HT1080 (cell line): ENCODE results near the gene NEURL1B. TPM values are rescaled to one million over a fixed set of nuclear protein-coding genes. Genes with fewer than 3 reads are reported as not detected.

ENCODE experiments used
- DNase-seq: peaks from one replicate; pipeline ENCODE4 v3.0.0-alpha.2; 2015; ENCODE audit warnings: low read depth
- small RNA-seq: library from RNA; depleted of rRNA; stranded (forward); fragments of <200 nt; gene quantifications from one replicate; pipeline ENCODE3, GENCODE V24; 2014
- total RNA-seq: library from RNA; depleted of rRNA; stranded (reverse); fragments of >200 nt; shearing (Covaris generic); gene quantifications from 2 replicates; pipeline ENCODE4 v1.2.3, GENCODE V29; 2014; rRNA removed

The NEURL1B gene
- total RNA-seq, 1 experiment from 2014 or later = 0.55 TPM

- DNase-seq = no peak
Observed at GRCh38 chr5:172730222-172730621, 89.2 kb downstream of the NEURL1B start.

GRCh38 chr5:172730981-172731679, 90.1 kb downstream of the NEURL1B start:
- peak; percentile 53 for DNase-seq

- DNase-seq = no peak
Observed at GRCh38 chr5:172731680-172732074, 90.6 kb downstream of the NEURL1B start.

- no peak for DNase-seq
Observed at GRCh38 chr5:172732201-172732865, 91.3 kb downstream of the NEURL1B start.

GRCh38 chr5:172733131-172733973, 92.3 kb downstream of the NEURL1B start:
- peak; percentile 93 for DNase-seq

- DNase-seq = no peak
Observed at GRCh38 chr5:172733974-172734346, 92.9 kb downstream of the NEURL1B start.

GRCh38 chr5:172735141-172735831, 94.2 kb downstream of the NEURL1B start:
- DNase-seq = no peak

GRCh38 chr5:172736508-172737135, 95.6 kb downstream of the NEURL1B start:
- no peak for DNase-seq

- DNase-seq = no peak
Observed at GRCh38 chr5:172739375-172739774, 98.3 kb downstream of the NEURL1B start.

- DNase-seq = peak; percentile 90
Observed at GRCh38 chr5:172740428-172741205, 99.6 kb downstream of the NEURL1B start.

Small RNAs within 50 kb of the gene (small RNA-seq; reads per million reads assigned to genes)
- gene AC027309.2 (not detected), gene MIR5003 (not detected)

Other genes starting within 250 kb of the NEURL1B start
- gene SH3PXD2B, start 186.7 kb upstream of the NEURL1B start, total RNA-seq = 5.3 and 6.4 TPM in 2 replicates
- 21.2 and 21.9 TPM in 2 replicates for gene DUSP1, start 129.9 kb downstream of the NEURL1B start, total RNA-seq
- 125 and 169 TPM in 2 replicates for gene ERGIC1, start 193.0 kb downstream of the NEURL1B start, total RNA-seq